ENCODE results near the gene ACOT8. TPM values are rescaled to one million over a fixed set of nuclear protein-coding genes. Genes with fewer than 3 reads are reported as not detected.
A peak's percentile ranks its signal among the peaks of the same experiment; 100 is the strongest.

The ACOT8 gene
- total RNA-seq, 1 donor from 2014 or later, result 23.6 TPM

DNA sequence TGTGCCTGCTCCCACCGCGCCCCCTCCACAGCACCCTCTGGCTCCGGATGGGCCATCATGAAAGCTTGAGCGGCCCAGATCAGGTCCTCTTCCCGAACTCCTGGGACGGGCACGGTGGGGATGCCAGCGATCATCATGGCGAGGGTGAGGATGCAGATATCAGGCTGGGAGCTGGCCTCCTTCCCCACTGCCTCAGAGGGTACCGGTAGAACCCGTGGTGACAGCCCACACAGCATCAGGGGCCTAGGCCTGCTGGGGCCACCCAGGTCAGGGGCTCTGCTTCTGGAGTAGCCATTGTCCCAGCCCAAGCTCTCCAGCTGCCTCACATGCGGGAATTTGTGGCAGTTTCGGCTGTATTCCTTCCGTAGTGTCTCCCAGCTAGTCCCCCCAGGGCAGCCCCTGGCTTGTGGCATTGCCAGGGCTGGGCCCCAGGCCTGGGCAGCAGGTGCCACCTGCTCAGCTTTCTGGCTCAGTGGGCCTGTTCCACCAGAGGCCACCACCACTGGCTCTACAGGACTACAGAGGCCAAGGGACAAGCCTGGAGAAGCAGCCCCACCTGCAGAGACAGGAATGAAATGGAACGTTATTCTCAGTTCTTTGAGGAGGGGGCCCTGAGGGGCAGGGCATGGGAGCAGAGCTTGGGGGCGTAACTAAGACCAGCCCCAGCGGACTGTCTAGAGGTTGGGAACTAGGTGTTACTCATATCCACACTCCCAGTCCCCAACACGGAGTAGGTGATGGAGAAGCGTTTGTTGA lies 29.6 kb upstream of the ACOT8 start:
- no peak for DNase-seq (ENCODE audit: extremely low spot score, unreplicated experiment)
- Mint-ChIP-seq H3K36me3 (ENCODE audit: unreplicated experiment) (peaks cover 12% of the 10 kb centered on the region), H3K27me3 (ENCODE audit: unreplicated experiment) (no peaks in the 10 kb centered on the region), H3K4me3 (ENCODE audit: unreplicated experiment) (no peak overlapping the region), H3K4me1 (ENCODE audit: unreplicated experiment) (peaks cover 24% of the 10 kb centered on the region), H3K27ac (ENCODE audit: unreplicated experiment) (no peak overlapping the region), H3K9me3 (ENCODE audit: unreplicated experiment) (no peaks in the 10 kb centered on the region)
- TF ChIP-seq, protein P1, sequence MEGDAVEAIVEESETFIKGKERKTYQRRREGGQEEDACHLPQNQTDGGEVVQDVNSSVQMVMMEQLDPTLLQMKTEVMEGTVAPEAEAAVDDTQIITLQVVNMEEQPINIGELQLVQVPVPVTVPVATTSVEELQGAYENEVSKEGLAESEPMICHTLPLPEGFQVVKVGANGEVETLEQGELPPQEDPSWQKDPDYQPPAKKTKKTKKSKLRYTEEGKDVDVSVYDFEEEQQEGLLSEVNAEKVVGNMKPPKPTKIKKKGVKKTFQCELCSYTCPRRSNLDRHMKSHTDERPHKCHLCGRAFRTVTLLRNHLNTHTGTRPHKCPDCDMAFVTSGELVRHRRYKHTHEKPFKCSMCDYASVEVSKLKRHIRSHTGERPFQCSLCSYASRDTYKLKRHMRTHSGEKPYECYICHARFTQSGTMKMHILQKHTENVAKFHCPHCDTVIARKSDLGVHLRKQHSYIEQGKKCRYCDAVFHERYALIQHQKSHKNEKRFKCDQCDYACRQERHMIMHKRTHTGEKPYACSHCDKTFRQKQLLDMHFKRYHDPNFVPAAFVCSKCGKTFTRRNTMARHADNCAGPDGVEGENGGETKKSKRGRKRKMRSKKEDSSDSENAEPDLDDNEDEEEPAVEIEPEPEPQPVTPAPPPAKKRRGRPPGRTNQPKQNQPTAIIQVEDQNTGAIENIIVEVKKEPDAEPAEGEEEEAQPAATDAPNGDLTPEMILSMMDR (IDR thresholded peaks at IDR 0.05), result no peak

DNA sequence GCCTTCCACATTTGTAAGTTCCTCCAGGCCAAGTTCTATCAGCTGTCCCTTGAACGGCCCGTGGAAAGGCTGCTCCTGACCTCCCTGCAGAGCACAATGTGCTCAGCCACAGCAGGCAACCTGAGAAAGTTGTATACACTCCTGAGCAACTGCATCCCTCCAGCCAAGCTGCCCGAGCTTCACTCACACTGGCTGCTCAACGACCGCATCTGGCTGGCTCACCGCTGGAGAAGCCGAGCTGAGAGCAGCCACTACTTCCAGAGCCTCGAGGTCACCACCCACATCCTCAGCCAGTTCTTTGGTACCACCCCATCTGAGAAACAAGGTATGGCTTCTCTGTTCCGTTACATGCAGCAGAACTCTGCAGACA lies 25.9 kb upstream of the ACOT8 start:
- H3K9me3 Mint-ChIP-seq (ENCODE audit: unreplicated experiment), result no peaks in the 10 kb centered on the region
- no peaks in the 10 kb centered on the region for H3K27me3 Mint-ChIP-seq (ENCODE audit: unreplicated experiment)
- H3K36me3 Mint-ChIP-seq (ENCODE audit: unreplicated experiment), result peaks cover 12% of the 10 kb centered on the region
- no peak for DNase-seq (ENCODE audit: extremely low spot score, unreplicated experiment)
- peak overlapping the region; percentile 45 for H3K4me3 Mint-ChIP-seq (ENCODE audit: unreplicated experiment)
- H3K27ac Mint-ChIP-seq (ENCODE audit: unreplicated experiment), result no peak overlapping the region
- peaks cover 25% of the 10 kb centered on the region for H3K4me1 Mint-ChIP-seq (ENCODE audit: unreplicated experiment)
- TF ChIP-seq, protein P1 (IDR thresholded peaks at IDR 0.05), result no peak

DNA sequence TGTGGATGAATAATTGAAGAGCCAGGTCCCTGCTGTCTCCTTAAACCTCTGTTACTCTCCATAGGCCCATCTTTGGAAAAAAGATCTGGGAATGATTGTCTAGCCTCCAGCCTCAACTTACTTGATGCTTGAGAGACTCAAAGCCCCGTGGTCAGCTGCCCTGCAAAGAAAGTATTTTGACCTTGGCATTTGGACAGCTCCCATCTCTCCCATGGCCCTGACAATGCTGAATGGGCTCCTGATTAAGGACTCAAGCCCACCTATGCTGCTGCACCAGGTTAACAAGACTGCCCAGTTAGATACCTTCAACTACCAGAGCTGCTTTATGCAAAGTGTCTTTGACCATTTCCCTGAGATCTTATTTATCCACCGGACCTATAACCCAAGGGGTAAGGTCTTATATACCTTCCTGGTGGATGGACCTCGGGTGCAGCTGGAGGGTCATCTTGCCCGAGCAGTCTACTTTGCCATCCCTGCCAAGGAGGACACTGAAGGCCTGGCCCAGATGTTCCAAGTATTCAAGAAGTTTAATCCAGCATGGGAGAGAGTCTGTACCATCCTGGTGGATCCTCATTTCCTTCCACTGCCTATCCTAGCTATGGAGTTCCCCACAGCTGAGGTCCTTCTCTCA lies 25.4 kb upstream of the ACOT8 start:
- H3K27ac Mint-ChIP-seq (ENCODE audit: unreplicated experiment), result peak overlapping the region; percentile 43
- peak overlapping the region; percentile 67 for H3K4me3 Mint-ChIP-seq (ENCODE audit: unreplicated experiment)

DNA sequence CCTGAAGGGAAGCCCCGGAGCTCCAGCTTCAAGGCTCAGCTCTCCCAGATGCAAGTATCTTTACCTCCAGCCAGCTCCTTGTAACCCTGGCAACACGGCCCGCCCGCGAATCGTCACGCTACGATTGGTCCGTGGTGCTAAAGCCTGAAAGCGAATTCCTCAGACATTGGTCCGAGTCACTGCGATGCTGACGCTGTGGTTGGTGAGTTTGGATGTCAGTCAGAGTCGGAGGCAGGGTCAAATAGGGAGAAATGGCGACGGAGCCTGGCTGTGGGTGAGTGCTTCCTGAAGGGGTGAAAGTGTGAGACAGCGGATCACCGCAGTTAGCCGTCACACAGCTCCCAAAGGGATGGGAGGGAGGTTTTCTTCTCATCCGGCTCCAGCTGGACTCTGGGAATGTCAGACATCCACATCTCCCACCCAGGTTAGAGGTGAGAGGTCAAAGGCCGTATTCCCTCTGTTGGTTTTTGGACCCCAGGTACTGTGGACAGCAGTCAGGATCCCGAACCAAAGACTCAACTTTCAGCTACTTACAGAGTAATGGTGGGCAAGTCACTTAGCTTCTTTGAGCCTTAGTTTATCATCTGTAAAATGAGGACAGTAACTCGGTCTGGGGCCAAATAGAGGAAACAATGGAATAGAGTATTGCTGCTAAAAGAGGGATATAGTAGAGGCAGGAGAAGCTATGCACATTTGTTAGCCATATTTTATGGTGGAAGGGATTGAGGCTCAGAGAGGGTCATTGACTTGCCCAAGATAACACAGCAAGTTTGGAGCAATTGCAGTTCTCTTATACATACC lies 24.0 kb upstream of the ACOT8 start, which contains the start of gene ZSWIM1:
TSS of gene ZSWIM1 (plus strand) at position 240 of the 801 bp plus-strand sequence. CDS start 1,366 bp downstream, outside the sequence.
- TF ChIP-seq, protein P1 (IDR thresholded peaks at IDR 0.05), result no peak
- Mint-ChIP-seq H3K27me3 (ENCODE audit: unreplicated experiment) (no peaks in the 10 kb centered on the region), H3K27ac (ENCODE audit: unreplicated experiment) (peak within 1 kb of the TSS; percentile 93), H3K36me3 (ENCODE audit: unreplicated experiment) (peaks cover 16% of the 10 kb centered on the region), H3K4me1 (ENCODE audit: unreplicated experiment) (peaks cover 24% of the 10 kb centered on the region), H3K9me3 (ENCODE audit: unreplicated experiment) (no peaks in the 10 kb centered on the region), H3K4me3 (ENCODE audit: unreplicated experiment) (peak within 1 kb of the TSS; percentile 90)
- DNase-seq (ENCODE audit: extremely low spot score, unreplicated experiment), result peak; percentile 99

More for the DNA sequence above, 25.4 kb upstream of the ACOT8 start:
- H3K4me1 Mint-ChIP-seq (ENCODE audit: unreplicated experiment), result peaks cover 25% of the 10 kb centered on the region
- no peak for DNase-seq (ENCODE audit: extremely low spot score, unreplicated experiment)
- TF ChIP-seq, protein P1 (IDR thresholded peaks at IDR 0.05), result no peak
- H3K9me3 Mint-ChIP-seq (ENCODE audit: unreplicated experiment), result no peaks in the 10 kb centered on the region
- H3K36me3 Mint-ChIP-seq (ENCODE audit: unreplicated experiment), result peaks cover 12% of the 10 kb centered on the region
- no peaks in the 10 kb centered on the region for H3K27me3 Mint-ChIP-seq (ENCODE audit: unreplicated experiment)

Measured in osteocyte (in vitro differentiated cells).